ENCODE results near the gene ELOVL6.

ELOVL6 gene

GRCh38 chr4:110171971-110172370 lies 26.4 kb downstream of the ELOVL6 start:
- H3K4me3 ChIP-seq (ENCODE audit: low read length): no peak overlapping the region
- no peak for DNase-seq (ENCODE audit: low read depth)
- no peak for TF ChIP-seq CTCF (conservative IDR thresholded peaks at IDR 0.05; ENCODE audit: low read depth, low read length)

GRCh38 chr4:110170861-110171260 lies 27.6 kb downstream of the ELOVL6 start:
- H3K4me3 ChIP-seq (ENCODE audit: low read length): no peak overlapping the region
- peak; percentile 20 for TF ChIP-seq CTCF (conservative IDR thresholded peaks at IDR 0.05; ENCODE audit: low read depth, low read length)
- no peak for DNase-seq (ENCODE audit: low read depth)

GRCh38 chr4:110165382-110166286 lies 32.8 kb downstream of the ELOVL6 start:
- TF ChIP-seq CTCF (conservative IDR thresholded peaks at IDR 0.05; ENCODE audit: low read depth, low read length): no peak
- DNase-seq (ENCODE audit: low read depth): no peak
- no peak overlapping the region for H3K4me3 ChIP-seq (ENCODE audit: low read length)

GRCh38 chr4:110164856-110165255 lies 33.6 kb downstream of the ELOVL6 start:
- DNase-seq (ENCODE audit: low read depth): no peak
- TF ChIP-seq CTCF (conservative IDR thresholded peaks at IDR 0.05; ENCODE audit: low read depth, low read length): no peak
- no peak overlapping the region for H3K4me3 ChIP-seq (ENCODE audit: low read length)

GRCh38 chr4:110164251-110164650 lies 34.2 kb downstream of the ELOVL6 start:
- TF ChIP-seq CTCF (conservative IDR thresholded peaks at IDR 0.05; ENCODE audit: low read depth, low read length): no peak
- no peak for DNase-seq (ENCODE audit: low read depth)
- no peak overlapping the region for H3K4me3 ChIP-seq (ENCODE audit: low read length)

GRCh38 chr4:110163327-110164069 lies 34.9 kb downstream of the ELOVL6 start:
- no peak overlapping the region for H3K4me3 ChIP-seq (ENCODE audit: low read length)
- no peak for DNase-seq (ENCODE audit: low read depth)
- peak; percentile 27 for TF ChIP-seq CTCF (conservative IDR thresholded peaks at IDR 0.05; ENCODE audit: low read depth, low read length)

Measured in retinal pigment epithelial cell (primary cell).